IPS DF 4.7 (cell line): ENCODE measurements around the gene PIK3CD.
"Not testable (repeated sequence)": the region's sequence is repeated elsewhere in the genome, so short reads cannot be mapped to it uniquely, and the experiment has no call there.

ENCODE experiments used
- DNase-seq: peaks from one replicate; pipeline ENCODE4 v3.0.0-alpha.2; 2013; ENCODE audit warnings: low spot score; ENCODE audit errors: extremely low read depth

Gene PIK3CD

GRCh38 chr1:9621032-9621431 lies 30.5 kb upstream of the PIK3CD start:
- no peak for DNase-seq

GRCh38 chr1:9624081-9624480 lies 27.4 kb upstream of the PIK3CD start:
- DNase-seq: no peak

DNA sequence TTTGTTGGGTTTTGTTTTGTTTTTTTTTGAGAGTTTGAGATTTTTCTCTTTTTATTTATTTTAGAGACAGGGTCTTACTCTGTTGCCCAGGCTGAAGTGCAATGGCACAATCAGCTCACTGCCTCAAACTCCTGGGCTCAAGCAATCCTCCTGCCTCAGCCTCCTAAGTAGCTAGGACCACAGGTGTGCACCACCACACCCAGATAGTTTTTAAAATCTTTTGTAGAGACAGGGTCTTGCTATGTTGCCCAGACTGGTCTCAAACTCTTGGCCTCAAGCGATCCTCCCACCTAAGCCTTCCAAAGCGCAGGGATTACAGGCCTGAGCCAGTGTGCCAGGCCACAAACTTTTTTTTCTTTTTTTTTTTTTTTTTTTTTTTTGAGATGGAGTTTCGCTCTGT lies 26.5 kb upstream of the PIK3CD start:
- not testable (repeated sequence) for DNase-seq

DNA sequence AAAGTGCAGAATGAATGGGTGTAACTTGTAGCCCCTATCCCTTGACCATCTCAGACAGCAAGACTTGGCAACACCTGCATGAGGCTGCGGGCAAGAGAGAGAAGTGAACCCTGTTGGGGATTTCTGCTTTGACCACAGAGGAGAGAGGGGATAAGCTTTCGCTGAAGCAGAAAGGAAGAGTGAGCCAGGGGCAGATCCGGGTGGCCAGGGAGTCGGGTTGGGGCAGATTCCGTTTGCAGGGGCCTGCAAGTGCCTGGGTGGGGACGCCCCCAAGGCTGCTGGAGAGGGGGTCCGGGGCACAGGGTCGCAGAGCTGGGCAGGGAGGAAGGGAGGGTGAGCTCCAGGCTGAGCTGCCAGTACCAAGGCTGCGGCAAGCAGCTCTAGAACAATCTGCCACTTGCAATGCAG lies 25.3 kb upstream of the PIK3CD start:
- no peak for DNase-seq

DNA sequence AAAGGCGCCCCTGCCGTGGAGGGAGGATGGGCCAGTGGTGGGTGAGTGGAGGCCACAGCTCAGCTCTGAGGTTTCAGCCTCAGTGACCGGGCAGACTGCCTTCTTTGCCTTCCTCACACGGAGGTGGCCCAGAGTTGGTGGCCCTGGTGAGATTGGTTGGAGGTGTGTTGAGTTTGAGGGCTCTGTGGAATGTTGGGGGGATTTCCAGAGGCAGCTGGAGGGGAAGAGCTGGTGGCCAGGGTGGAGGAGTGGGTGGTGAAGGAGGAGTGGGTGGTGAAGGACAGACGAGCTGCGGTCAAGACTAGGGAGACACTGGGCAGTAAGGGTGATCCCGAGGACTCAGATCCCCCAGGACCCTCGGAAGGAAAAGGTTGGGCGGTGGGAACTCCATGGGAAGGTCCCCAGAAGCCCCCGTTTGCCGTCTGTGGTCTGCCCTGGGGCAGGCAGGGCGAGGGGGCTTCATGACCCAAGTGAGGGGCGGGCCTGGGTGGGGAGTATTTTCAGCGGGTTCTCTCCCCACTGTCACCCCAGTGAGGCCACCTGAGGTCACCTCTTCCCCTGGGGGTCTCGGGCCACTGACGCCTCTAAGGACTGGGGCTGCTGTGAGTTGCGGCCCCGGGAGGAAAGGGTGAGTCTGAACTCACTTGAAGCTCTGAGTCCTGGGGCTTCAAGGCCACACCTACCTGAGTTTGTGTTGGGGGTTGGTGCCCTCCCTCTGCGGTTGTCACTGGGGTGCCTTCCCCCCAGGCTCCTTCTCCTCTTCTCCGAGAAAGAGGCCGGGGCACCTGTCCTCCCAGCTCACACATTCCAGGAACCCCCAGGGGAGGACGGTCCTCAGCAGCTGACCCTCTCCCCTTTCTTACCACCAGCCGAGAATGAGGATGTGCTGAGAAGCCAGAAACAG lies 22.7 kb upstream of the PIK3CD start:
- DNase-seq: no peak

DNA sequence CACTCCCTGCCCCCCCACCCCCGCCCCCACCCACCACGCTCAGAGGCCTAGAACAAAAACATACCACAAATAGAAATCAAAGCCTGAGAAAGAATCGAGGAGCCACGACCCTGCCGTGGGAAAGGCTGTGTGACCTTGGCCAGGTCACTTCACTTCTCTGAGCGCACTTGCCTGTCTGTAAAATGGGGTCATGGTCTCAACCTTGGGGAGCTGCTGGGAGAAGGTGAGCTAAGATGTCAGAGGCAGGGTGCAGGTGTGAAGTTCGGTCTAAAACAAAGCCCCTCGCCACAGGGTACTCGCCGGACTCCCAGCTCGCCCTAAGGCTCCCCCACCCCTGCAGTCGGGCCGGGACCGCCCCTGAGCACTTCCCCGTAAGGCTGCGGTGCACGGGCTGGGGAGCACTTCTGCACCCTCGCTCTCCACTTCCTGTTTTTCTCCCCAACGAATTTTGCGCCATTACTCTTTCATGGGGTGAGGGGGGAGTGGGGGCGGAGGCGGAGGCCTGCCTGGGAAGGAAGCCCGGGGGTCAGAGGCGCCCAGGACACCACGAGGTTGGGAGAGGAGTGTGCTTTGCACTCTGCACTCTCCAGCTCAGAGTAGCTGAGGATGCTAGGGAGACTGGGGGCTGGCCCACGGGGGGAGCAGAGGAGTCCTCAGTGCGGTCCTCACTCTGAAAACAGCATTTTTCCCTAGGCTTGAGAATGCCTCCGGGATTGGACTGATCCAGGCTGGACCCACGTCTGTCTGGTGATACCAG lies 21.9 kb upstream of the PIK3CD start:
- DNase-seq: no peak

DNA sequence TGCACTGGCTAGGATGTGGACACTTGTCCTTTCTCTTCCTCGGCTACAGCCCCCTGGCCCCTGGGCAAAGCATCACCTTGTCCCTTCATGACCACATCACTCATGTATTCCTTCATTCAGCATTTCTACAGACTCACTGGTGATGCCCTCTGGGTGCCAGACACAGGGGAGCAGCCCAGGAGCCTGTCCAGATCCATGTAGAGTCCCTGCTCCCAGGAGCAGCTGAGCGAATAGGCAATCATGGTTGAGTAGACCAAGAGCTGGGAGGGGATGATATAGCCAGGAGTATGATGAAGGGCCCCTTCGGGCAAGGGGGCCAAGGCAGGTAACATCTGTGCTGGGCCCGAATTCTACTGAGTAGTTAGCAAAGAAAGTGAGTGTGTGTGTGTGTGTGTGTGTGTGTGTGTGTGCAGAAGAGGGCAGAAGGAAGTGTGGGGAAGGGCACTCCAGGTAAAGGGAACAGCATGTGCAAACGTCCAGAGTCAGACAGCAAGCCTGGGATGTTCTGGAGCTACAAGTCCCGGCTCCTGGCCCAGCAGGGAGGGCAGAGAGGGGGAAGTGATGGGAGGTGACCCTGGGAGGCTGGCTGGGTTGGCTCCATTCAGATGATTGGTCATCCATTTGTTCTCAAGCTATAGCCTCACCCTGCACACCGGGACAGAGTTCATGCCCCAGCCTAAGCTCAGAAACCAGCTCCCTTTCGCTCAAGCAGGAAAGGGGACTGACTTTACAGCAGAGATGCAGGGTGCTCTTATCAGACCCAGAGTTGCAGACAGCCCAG lies 21.0 kb upstream of the PIK3CD start:
- no peak for DNase-seq

- DNase-seq: no peak
Measured at GRCh38 chr1:9631613-9632012, 19.9 kb upstream of the PIK3CD start.

DNA sequence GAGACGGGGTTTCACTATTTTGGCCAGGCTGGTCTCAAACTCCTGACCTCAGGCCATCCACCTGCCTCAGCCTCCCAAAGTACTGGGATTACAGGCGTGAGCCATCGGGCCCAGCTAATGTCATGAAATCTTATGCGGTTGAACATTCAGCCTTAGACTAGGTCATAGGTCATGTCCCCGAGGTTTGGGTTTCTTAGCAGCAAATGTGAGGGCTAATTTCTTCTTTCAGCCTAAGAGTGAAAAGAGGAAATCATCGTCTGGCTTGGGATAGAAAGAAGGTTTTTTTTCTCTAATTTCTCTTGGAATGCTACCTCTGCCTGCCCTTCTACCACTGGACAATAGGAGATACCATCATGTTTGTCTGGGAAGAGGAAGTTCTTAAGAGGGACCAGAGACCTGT lies 18.0 kb upstream of the PIK3CD start:
- DNase-seq: no peak

DNA sequence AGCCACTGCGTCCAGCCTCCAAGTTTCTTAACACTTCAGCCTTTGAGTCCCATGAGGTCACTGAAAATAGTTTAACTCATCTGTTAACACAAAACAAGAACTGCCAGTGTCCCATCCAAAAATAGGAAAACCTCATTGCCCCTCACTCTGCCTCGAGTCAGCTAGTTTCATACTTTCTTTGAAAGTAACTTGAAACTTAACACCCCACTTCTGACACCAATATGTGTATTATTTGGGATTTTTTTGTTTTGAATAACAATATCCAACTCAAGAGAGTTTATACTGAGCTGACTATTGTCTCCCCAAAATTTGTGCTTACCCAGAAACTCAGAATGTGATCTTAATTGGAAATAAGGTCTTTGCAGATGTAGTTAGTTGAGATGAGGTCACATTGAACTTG lies 16.9 kb upstream of the PIK3CD start:
- no peak for DNase-seq

- no peak for DNase-seq
Measured at GRCh38 chr1:9639227-9639626, 12.3 kb upstream of the PIK3CD start.

GRCh38 chr1:9643351-9644256 lies 7.9 kb upstream of the PIK3CD start:
- DNase-seq: no peak

- DNase-seq: no peak
Measured at GRCh38 chr1:9646037-9646436, 5.5 kb upstream of the PIK3CD start.

DNA sequence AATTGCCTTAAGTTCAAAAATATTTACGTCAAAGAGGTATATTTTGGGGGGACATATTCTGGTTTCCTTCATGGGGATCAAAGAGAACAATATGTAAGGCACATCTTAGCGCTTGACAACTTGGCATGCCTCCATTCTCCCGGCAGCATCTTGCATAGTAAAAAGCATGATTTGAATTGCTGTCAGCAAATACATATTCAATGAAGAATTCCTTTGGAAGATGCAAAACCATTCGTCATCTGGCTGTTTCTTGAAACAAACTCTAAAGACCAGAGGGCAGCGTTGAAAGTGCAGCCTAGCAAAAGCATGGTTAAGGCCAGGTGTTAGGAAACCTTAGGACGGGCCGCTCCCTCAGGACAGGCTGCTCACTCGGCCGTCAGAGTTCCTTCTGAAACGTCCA lies 3.4 kb upstream of the PIK3CD start:
- DNase-seq: no peak

GRCh38 chr1:9649769-9650168 lies 1.8 kb upstream of the PIK3CD start:
- DNase-seq: no peak

GRCh38 chr1:9651220-9651564 lies 339 bp upstream of the PIK3CD start:
- no peak for DNase-seq

- no peak for DNase-seq
Measured at GRCh38 chr1:9652379-9653209, 1.1 kb downstream of the PIK3CD start.

DNA sequence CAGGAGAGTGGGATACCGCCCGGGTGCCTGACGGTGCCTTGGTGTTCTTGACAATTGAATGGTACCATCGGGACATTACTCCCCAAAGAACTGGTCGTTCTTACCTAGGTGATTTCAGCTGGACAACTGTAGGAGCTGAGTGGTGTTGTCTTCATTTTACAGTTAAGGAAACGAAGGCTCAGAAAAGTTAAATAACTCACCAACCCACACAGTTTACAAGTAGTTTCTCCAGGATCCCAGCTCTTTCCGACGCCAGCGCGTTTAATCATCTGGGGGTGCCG lies 1.6 kb downstream of the PIK3CD start:
- DNase-seq: no peak

- no peak for DNase-seq
Measured at GRCh38 chr1:9653491-9654050, 2.0 kb downstream of the PIK3CD start.
